GM18505 (cell line): Measurements from ENCODE around the gene HPS3.
"Not testable (repeated sequence)": the region's sequence is repeated elsewhere in the genome, so short reads cannot be mapped to it uniquely, and the experiment has no call there.

Source experiments
- ATAC-seq: cut with Tn5 transposase; IDR thresholded peaks from one replicate; pipeline ENCODE4 v1.9.1; 2021; ENCODE audit not compliant: unreplicated experiment
- POLR2A ChIP-seq: IDR thresholded peaks from 4 replicates; pipeline ENCODE4 v1.6.1; 2011; ENCODE audit warnings: borderline replicate concordance; ENCODE audit not compliant: insufficient read depth, insufficient read length; ENCODE audit errors: extremely low read depth

Gene HPS3

DNA sequence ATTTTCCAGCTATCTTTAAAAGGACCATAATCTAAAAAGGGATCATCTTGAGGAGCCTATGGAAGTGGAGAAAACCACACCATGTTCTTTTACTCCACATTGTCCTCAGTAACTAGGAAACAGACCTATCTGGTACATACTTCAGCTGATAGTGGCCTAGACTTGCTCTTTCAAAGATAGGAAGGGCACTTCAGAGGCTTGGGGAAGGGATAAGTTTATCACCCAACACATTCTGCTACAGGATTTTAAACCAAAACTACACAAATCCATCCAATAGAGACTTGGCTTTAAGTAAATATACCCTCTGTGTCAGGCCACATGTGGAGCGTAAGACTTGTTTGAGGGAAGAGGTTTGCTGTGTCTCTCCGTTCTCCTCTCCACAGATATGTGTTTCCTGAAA, 56.8 kb downstream of the HPS3 start:
- ATAC-seq = no peak
- no peak for TF ChIP-seq POLR2A

DNA sequence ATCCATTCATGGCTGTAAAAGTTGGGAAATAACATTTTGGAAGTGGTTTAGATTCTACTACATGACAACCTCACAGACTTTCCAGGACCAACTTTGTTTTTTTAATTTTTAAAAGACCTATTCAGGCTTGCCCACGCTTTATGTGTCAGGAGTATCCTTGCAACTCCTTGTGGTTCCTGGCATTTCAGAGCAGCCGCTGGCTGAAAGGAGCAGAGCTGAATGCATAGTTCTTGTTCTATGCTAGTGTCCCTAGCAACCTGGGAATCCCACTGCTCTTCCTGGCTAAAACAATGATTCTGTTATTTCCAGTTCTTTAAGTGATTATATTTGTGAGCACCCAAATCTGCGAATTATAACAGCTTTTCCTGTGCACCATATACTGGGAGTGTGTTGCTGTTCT, 57.3 kb downstream of the HPS3 start:
- no peak for ATAC-seq
- TF ChIP-seq POLR2A = no peak

DNA sequence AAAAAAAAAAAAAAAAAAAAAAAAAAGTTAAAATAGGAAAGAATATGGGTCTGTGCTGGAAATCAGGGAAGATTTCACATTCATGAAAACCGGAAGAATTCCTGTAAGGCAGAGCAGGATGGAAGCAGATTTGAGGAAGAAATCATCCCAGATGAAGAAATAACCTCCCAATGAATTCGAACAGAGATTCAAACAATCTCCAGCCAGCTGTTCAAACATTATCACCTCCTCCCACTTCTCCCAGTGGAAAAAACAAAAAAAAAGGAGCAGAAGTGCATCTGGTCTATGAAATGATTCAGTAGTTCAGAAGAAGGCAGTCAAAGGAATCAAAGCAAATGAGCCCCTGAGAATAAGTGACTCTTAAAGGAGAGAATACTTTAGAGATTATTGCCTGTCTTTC, 59.1 kb downstream of the HPS3 start:
- ATAC-seq = no peak

DNA sequence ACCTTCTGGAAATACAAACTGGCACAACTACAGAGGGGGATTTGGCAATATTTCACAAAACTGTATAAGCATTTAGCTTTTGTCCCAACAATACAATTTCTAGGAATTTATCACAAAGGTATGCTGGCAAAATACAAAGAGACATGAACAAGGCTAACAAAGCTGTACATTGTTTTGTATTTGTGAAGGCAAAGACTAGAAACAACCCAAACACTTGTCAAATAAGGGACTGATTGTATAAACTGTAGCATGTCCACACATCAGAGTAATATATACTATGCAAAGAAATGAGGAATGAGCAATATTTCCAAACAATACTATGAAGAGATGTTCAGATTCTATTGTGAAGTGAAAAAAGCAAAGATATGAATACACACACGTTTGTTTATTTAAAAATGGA, 65.8 kb downstream of the HPS3 start:
- ATAC-seq = no peak
- TF ChIP-seq POLR2A = no peak

More for the DNA sequence above, 59.1 kb downstream of the HPS3 start:
- no peak for TF ChIP-seq POLR2A

DNA sequence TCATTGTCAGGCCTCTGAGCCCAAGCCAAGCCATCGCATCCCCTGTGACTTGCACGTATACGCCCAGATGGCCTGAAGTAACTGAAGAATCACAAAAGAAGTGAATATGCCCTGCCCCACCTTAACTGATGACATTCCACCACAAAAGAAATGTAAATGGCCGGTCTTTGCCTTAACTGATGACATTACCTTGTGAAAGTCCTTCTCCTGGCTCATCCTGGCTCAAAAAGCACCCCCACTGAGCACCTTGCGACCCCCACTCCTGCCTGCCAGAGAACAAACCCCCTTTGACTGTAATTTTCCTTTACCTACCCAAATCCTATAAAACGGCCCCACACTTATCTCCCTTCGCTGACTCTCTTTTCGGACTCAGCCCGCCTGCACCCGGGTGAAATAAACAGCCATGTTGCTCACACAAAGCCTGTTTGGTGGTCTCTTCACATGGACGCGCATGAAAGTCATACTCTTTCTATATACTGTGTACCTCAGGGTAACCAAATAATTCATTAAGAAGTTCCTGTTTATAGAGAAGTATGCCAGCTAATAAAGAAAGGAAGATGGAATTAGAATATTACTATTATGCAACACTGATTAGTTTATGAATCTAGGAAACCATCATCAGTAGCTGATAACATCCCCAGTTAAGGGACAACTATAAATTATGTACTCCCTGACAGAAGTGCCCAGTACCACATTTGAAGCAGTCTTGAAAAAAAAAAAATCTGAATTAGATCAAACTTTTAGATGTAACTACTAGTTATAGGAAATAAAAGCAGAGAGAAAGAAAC, 67.6 kb downstream of the HPS3 start:
- ATAC-seq = not testable (repeated sequence)

DNA sequence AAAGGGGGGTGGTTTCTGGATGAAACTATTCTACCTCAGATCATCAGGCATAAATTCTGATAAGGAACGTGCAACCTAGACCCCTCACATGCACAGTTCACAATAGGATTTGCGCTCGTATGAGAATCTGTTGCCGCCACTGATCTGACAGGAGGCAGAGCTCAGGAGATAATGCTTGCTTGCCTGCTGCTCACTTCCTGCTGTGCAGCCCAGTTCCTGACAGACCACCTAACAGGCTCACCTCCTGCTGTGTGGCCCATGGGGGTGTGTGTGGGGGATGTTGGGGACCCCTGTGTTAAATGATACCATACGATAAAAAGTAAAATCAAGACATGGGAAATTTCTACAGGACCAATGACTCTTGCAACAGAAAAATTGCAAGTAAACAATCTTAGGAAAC, 68.2 kb downstream of the HPS3 start:
- no peak for TF ChIP-seq POLR2A
- no peak for ATAC-seq

DNA sequence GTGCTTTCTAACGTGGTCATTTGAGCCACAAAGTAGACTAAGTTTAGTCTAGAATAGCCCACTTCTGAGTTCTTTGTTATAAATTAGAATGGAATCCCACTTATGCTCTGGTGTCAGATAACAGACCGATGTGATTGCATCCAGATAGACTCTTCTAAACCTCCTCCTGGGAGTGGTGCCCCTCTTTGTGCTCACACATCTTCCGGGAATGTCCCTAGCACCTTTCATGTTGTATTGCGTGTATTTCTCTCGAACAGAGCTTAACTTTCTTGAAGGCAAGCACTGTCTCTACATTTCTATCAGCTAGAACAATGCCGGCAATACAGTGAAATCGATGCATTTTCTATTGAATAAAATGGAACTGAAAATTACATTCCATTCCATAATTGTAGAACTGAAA, 69.2 kb downstream of the HPS3 start:
- no peak for ATAC-seq
- TF ChIP-seq POLR2A = no peak

DNA sequence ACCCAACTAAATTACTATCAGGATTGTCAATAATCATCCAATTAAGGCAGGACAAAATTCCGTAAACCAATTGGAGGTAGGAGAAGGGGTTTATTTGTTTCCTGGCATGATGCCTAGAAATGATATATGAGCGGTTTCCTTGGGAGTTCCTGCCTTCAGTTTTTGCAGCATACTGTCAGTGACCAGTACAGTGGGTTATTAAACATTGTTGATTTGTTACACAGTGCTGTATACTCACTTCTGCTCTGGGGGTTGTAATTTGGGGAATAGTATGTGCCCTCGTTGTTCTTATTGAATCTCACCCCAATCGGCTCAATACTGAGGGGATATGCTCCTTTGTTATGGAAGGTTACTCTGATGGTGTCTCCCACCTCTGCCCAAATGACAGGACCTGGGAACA, 70.0 kb downstream of the HPS3 start:
- no peak for ATAC-seq
- no peak for TF ChIP-seq POLR2A

DNA sequence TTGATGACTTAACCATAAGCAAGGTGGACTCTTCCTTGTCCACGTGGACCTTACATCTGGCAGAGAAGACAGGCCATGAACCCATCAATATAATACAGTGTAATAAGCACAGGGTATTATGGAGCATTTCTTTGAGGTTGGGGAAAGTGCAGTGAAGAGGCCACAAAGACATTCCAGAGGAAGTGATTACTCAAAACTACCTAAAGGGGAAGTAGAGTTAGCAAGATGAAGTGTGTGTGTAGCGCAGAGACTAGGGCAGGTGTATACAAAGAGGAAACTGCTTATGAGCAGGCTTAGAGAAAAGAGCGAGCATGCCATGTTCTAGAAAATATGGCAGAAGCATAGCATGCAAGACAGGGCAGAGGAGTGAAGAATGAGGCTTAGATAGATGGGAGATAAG, 74.3 kb downstream of the HPS3 start:
- no peak for TF ChIP-seq POLR2A
- ATAC-seq = peak; percentile 100

DNA sequence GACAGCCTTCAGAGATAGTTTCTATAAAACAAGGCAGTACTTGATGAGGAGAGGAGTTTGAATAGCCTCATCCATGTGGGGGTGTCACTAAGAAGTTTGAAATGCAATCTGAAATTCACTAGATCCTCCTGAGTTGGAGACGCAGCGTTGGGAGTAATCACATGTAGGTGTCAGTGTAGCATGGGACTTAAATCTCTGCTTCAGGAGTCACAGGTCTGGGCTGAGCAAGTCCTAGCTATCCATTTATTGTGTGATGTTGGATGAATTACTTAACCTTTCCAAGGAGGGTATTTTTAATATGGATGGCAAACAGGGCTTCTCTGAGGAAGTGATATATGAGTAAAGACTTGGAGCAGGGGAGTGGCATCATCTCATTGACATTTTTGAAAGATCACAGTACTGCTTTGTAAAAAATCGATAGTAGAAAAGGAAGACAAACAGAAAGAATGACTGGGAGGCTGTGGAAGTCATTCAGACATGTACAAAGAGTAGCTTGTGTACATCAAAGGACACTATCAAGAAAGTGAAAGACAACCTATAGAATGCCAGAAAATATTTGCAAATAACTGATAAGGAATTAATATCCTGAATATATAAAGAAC, 75.1 kb downstream of the HPS3 start:
- ATAC-seq = no peak
- TF ChIP-seq POLR2A = no peak

DNA sequence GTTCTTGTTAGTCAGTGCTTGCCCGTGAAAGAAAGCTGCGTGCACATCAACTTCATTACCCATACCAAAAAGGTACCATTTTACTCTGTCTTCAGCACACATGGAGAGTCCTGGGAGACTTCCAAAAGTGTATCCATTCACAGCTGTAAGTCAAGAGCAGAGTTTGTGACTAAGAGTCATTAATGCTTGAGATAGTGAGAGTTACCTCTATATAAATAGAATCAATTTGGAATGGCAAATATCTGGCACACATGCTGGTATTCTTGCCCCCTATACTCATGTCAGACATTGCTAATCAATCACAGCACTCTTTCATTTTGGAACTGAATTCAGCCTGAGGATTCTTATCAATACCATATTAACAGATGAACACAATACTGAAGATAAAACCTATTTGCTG, 78.0 kb downstream of the HPS3 start:
- TF ChIP-seq POLR2A = no peak
- no peak for ATAC-seq

DNA sequence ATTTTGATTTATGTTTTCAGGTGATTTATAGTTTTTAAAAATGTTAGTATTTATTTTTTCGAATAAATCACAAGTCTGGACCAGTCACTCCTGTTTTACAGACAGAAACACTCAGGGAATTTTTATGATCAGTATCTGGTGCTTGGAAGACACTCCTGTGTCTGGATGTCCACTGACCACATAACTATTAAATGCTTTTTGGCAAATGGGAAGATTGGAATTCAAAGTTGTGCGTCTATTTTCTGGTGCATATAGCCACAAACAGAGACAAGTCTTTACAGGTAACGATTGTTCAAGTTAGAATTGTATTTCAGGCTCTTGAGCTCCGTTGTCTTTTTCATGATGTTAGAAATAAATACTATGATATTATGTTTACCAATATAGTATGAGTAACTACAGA, 80.0 kb downstream of the HPS3 start:
- ATAC-seq = no peak
- no peak for TF ChIP-seq POLR2A

DNA sequence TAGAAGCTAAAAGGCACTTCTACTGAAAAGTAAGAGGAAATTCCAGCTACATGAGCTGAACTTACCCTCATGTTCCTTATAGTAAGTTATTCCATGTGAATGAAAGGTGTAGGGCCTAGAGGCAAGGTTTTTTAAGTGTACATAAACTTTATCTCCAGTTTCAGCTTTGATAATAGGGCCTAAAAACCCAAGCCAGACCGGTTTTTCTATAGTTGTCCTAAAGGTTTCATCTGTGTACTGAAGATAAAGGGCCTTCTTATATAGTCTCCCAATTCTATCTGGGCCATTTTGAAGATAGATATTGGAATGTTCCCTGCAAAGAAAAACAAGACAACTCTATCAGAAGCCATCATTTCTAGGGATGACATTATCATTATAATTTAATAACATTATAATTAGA, 82.9 kb downstream of the HPS3 start:
- no peak for TF ChIP-seq POLR2A
- ATAC-seq = no peak

DNA sequence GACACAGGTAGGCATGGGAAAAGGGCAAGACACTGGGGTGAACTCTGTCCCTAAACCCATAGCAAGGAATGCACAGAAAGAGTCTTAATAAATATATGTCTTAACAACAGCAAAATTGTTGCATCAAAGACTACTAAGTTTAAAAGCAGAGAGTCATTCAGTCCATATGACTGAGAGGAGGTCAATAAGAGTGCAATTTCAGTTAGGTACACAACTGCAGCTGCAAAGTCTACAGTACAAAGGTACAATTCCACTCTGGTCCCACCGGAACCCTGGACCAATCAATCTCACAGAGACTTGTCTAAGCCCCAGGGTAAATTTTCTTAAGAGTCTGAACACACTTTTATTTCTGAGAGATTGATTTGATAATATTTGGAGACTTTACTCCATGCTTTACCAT, 85.3 kb downstream of the HPS3 start:
- TF ChIP-seq POLR2A = no peak
- no peak for ATAC-seq
